Stimulated activated naive CD8-positive, alpha-beta T cell treated with anti-CD3 and anti-CD28 coated beads, Interleukin-15, Interleukin-2, amounts not matched to agents 100 ng/mL and 50 ng/mL, for 24 hours (primary cell): Measurements from ENCODE around the gene ARNT2.

Experiments used
- H3K27ac Mint-ChIP-seq: one replicate; pipeline ENCODE4 v1.8.0; 2021; ENCODE audit warnings: mild to moderate bottlenecking, mixed read lengths
- H3K27me3 Mint-ChIP-seq: one replicate; pipeline ENCODE4 v1.8.0; 2021; ENCODE audit warnings: mixed read lengths
- H3K36me3 Mint-ChIP-seq: one replicate; pipeline ENCODE4 v1.8.0; 2021; ENCODE audit warnings: low read depth, mixed read lengths
- H3K4me1 Mint-ChIP-seq: one replicate; pipeline ENCODE4 v1.8.0; 2021; ENCODE audit warnings: low read depth, mixed read lengths
- H3K4me3 Mint-ChIP-seq: one replicate; pipeline ENCODE4 v1.8.0; 2021; ENCODE audit warnings: mild to moderate bottlenecking, mixed read lengths
- H3K9me3 Mint-ChIP-seq: one replicate; pipeline ENCODE4 v1.8.0; 2021; ENCODE audit warnings: mixed read lengths

Gene ARNT2

DNA sequence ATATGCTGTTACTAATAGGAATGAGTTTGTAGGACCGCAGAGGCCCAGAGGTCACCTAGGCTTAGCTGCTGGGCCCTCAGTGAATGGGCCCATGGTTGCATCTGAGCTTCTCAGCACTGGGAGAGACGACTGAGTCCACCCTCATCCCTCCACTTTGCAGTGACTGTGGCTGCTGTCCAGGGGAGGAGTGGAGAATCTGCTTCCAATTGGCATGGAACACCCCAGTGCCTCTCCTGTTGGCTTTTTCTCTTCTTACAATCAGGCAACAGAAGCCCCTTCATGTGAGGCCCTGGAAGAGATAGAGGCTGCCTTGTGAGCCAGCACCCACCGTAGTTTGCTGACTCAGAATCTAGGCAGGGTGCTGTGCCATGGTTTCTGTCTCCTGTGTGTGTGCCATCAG is 55.6 kb downstream of the ARNT2 start:
- H3K4me1 Mint-ChIP-seq: no peaks in the 10 kb centered on the region
- no peak overlapping the region for H3K27ac Mint-ChIP-seq
- no peaks in the 10 kb centered on the region for H3K36me3 Mint-ChIP-seq
- peaks cover 5% of the 10 kb centered on the region for H3K27me3 Mint-ChIP-seq
- H3K9me3 Mint-ChIP-seq: no peaks in the 10 kb centered on the region
- H3K4me3 Mint-ChIP-seq: no peak overlapping the region

DNA sequence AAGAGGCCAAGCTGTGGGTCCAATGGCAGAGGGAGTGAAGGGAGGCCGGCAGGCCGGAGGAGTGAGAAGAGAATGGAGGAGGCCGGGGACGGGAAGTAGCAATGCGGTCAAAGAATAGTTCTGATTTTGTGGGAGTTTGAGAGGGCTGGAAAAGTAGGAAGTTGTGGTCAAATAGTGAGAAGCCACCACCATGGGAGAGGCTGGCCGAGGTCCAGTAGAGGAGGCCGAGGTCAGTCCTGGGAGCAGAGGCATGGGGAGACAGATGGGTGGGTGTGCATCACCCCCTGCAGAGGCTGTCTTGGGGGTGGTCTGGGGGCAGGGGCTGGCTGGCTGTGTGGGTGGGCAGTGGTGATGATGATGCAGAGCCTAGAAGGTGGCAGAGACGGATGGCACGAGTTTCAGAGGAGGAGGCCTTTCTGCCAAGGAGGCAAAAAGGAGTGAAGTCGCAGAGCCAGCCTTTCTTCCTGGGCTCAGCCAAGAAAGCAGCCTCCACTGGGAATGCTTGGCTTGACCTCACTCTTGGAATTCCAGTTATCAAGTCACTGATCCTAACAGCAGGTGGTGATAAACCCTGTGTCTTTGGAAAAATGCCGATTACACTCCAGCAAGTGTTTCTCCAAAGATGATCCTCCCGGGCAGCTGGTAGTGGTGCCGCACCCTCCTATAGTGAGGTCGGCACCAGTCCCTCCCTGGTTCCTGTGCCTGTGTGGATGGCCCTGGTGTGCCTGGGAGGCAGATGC is 57.3 kb downstream of the ARNT2 start:
- no peaks in the 10 kb centered on the region for H3K27me3 Mint-ChIP-seq
- no peak overlapping the region for H3K4me3 Mint-ChIP-seq
- H3K4me1 Mint-ChIP-seq: no peaks in the 10 kb centered on the region
- no peaks in the 10 kb centered on the region for H3K36me3 Mint-ChIP-seq
- H3K27ac Mint-ChIP-seq: no peak overlapping the region
- no peaks in the 10 kb centered on the region for H3K9me3 Mint-ChIP-seq

DNA sequence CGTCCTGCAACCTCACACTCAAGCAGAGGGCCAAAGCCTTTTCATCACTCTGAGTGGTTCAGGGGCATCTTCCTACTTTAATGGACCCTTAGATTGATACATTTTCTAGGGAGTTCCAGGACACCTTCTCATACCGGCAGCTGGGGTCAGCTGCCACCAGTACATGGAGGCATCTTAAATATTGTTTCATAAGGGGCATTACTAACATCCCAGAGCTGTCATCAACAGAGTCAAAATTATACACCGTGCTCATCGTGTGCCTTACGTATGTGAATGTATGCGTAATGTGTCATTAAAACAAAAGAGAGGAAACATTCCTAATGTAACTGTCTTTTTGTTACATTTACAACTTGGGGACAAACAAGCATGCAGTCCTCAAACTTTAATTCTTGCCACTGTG is 57.9 kb downstream of the ARNT2 start:
- Mint-ChIP-seq H3K4me1 (no peaks in the 10 kb centered on the region), H3K4me3 (no peak overlapping the region), H3K9me3 (no peaks in the 10 kb centered on the region), H3K27ac (no peak overlapping the region), H3K27me3 (peaks cover 3% of the 10 kb centered on the region), H3K36me3 (no peaks in the 10 kb centered on the region)

DNA sequence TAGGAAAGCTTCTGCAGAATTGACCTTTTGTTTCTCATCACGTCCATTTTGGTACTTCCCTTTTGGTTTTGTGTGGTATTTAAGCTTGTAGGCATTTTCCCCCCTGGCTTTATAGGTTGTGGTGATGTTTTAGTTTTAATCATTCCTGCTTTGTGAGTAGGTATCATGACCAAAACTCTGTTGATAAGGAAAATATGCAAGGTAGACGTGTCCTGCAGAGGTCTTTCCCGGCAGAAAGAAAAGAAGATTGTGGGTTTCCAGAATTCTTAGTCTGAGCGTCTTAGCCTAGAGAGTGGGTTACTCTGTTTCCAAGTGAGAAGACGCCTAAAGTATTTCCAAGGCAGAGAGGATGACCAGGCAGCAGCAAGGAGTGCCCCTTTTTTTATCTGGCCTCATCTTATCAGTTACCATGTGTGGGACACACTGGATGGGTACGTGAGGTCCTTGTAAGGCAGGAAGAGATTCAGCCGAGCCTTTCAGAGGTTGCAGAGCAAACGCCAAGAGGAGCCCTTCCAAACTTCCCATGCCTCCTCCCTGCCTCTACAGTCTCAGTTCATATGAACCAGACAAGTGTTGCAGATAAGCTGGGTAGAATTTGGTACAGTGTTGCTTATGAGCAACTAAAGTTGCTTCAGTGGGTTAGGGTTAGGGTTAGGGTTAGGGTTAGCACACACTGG is 58.8 kb downstream of the ARNT2 start:
- H3K36me3 Mint-ChIP-seq: no peaks in the 10 kb centered on the region
- H3K4me3 Mint-ChIP-seq: no peak overlapping the region
- no peaks in the 10 kb centered on the region for H3K4me1 Mint-ChIP-seq

DNA sequence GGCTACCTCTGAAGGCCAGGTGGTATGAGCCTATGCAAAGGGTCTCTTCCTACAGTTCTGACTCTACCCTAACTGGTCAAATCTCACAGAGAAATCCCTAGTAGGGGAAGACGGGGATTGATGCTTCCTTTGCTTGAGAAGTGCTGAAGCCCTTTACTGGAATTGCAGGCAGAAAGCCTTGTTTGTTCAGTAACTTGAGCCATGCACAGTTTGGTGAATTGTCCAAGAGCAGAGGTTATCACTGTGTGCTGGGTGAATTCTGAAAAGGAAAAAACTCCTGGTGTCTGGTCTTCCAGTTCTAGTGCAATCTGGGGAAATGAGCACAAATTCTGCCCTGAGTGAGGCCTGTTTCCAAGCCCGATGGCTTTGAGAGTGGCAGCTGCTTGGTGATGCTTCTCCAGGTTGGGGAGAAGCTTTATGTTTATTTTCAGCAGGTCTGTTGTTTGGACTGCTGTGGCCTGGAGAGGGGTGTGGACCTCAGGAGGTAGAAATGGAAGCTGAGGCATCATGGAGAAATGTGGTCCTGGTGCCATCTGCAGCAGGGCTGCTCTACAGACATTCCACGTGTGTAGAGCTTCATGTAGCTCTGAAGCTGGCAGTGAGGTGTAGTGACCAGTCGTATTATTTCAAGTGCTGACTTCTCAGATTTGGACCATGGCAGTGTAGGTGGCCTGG is 60.9 kb downstream of the ARNT2 start:
- Mint-ChIP-seq H3K4me1 (no peaks in the 10 kb centered on the region), H3K27me3 (peaks cover 7% of the 10 kb centered on the region), H3K4me3 (no peak overlapping the region), H3K36me3 (no peaks in the 10 kb centered on the region), H3K27ac (no peak overlapping the region), H3K9me3 (no peaks in the 10 kb centered on the region)

More for the DNA sequence above, 58.8 kb downstream of the ARNT2 start:
- Mint-ChIP-seq H3K27ac (no peak overlapping the region), H3K27me3 (peaks cover 4% of the 10 kb centered on the region), H3K9me3 (no peaks in the 10 kb centered on the region)

DNA sequence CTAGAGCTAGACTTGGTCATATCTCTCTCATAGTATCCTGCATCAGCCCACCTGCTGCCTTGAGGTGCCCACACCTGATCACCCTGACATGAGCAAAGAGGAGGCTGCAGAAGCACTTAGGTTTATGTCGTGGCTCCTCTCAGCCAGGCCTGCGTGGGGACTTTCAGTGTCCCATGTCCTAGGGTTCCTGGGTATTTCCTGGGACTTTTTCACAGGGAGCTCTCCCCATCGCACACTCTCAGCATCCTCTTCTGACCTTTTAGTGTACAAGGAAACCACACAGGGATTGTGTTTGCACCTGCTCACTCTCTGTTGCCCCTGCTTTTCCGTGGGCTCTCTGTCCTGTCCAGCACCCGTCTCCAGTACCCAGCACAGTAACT is 61.4 kb downstream of the ARNT2 start:
- peaks cover 12% of the 10 kb centered on the region for H3K27me3 Mint-ChIP-seq
- no peaks in the 10 kb centered on the region for H3K4me1 Mint-ChIP-seq
- H3K27ac Mint-ChIP-seq: no peak overlapping the region
- H3K9me3 Mint-ChIP-seq: no peaks in the 10 kb centered on the region
- no peaks in the 10 kb centered on the region for H3K36me3 Mint-ChIP-seq
- no peak overlapping the region for H3K4me3 Mint-ChIP-seq

DNA sequence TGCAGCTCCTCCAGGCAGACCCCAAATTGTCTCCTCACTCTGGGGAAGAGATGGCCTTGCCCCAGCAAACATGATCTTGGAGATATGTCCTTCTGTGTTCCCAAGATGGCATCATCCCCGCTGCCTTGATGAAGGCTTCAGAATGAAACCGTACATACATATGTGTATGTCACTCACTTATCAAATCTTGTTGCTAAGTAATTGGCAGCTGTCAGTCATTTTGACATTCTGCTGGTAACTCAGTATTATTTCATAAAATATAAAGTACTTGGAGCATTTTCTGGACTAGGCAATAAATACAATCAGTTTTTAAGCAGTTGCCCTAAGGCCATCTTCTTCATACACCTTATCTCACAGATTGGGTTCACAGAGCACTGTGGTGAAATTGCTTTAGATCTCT is 62.4 kb downstream of the ARNT2 start:
- Mint-ChIP-seq H3K36me3 (no peaks in the 10 kb centered on the region), H3K9me3 (no peaks in the 10 kb centered on the region), H3K27ac (no peak overlapping the region), H3K4me3 (no peak overlapping the region), H3K4me1 (no peaks in the 10 kb centered on the region), H3K27me3 (peaks cover 19% of the 10 kb centered on the region)

DNA sequence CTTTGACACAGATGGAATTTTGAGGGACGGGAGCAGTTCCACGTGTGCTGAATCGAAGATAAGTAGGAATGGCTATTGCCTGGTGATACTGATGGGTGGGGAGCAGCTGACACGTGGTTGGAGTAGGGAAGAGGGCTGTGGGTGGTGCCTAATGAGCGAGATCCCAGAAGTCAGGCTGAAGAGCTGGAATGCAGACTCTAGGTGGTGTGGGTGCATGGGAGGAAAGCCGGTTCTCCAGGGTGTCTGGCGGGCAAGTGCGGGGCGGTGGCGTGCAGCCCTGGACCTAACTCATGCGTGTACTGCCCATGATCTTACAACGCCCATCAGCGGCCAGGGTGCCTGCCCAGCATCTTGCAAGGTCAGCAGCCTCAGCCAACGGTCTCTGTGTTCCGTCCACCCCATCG is 63.1 kb downstream of the ARNT2 start:
- no peaks in the 10 kb centered on the region for H3K9me3 Mint-ChIP-seq
- H3K36me3 Mint-ChIP-seq: no peaks in the 10 kb centered on the region
- peaks cover 25% of the 10 kb centered on the region for H3K27me3 Mint-ChIP-seq
- H3K4me3 Mint-ChIP-seq: no peak overlapping the region
- no peak overlapping the region for H3K27ac Mint-ChIP-seq
- H3K4me1 Mint-ChIP-seq: no peaks in the 10 kb centered on the region

DNA sequence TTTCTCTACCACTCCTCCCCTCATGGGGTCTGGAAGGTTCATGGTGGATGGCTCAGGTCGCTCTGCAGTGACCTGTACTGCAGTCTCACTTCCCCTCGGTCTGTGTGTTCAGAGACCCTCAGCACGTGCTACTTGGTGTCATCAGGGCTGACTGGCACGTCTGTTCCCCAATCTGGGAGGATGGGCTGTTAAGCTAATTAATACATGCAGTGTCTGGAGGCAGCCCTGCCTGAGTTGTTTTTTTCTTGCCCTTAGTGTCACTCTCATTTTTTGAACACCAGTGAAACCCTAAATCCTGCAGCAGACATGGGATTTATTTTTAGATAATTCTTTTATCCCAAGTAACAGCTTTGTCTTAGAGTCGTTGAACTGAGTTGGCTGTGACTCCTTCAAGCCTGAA is 64.6 kb downstream of the ARNT2 start:
- Mint-ChIP-seq H3K4me1 (no peaks in the 10 kb centered on the region), H3K4me3 (no peak overlapping the region), H3K27me3 (peaks cover 37% of the 10 kb centered on the region), H3K36me3 (no peaks in the 10 kb centered on the region), H3K9me3 (no peaks in the 10 kb centered on the region), H3K27ac (no peak overlapping the region)

DNA sequence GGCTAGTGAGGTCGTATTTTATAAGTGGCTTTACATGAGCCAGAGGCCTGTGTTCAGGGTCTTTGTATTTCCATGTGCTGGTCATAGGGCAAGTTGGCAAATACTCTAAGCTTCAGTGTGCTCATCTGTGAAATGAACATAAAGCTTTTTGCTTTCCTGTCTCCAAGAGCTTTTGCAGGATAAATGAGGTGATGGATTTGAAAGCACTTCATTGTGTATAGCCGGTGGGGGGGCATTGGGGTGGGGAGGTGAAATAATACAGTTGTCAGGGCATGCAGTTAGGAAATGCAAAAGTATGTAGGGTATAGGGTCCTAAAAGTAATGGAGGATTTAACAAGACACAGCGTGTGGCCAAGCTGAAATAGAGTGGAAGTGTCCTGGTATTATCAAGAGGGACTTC is 67.7 kb downstream of the ARNT2 start:
- Mint-ChIP-seq H3K9me3 (peaks cover 6% of the 10 kb centered on the region), H3K27ac (no peak overlapping the region), H3K27me3 (peaks cover 42% of the 10 kb centered on the region), H3K4me3 (no peak overlapping the region), H3K36me3 (no peaks in the 10 kb centered on the region), H3K4me1 (no peaks in the 10 kb centered on the region)

DNA sequence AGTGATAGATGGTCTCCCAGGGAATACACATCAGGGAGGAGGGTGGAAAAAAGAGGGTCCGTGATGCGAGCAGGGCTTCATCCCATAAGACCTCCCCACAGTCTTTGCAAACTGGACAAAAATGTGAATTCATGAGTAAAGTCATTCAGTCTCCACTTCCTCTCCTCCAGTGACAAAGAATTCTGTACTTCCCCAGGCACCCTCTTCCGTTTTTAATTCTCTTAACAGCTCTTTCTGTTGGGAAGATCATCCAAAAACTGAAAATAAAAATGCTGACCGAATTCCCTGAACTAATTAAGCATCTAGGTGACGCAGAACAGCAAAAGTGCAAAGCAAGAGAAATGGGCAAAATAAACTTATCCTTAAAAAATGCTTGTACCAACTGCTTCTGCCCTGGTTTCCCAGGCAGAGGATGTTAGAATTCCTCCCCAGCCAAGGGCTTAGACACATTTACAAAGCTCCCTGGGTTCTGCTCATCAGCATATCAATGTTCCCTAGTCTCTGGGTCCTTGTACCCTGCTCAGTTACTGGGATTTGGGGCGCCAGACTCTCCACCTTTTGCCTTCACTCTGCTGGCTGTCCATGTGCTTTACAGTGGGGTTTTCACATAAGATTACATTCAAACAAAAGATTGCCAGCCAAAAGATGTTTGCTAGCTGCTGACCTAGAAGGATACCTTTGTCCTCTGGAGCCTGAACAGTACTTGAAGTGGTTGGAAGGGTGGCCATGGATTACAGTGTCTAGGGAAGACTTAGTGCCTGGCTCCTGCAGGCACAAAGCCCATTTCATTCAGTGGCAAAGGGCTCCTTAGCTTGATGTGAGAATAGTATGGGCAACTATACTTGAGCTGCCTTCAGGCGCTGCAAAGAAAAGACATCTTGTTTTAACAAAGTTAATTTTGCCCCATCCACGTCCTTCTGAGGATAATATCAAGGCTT is 69.4 kb downstream of the ARNT2 start:
- Mint-ChIP-seq H3K4me1 (no peaks in the 10 kb centered on the region), H3K27me3 (peaks cover 39% of the 10 kb centered on the region), H3K27ac (no peak overlapping the region), H3K9me3 (peaks cover 6% of the 10 kb centered on the region), H3K4me3 (no peak overlapping the region), H3K36me3 (no peaks in the 10 kb centered on the region)

DNA sequence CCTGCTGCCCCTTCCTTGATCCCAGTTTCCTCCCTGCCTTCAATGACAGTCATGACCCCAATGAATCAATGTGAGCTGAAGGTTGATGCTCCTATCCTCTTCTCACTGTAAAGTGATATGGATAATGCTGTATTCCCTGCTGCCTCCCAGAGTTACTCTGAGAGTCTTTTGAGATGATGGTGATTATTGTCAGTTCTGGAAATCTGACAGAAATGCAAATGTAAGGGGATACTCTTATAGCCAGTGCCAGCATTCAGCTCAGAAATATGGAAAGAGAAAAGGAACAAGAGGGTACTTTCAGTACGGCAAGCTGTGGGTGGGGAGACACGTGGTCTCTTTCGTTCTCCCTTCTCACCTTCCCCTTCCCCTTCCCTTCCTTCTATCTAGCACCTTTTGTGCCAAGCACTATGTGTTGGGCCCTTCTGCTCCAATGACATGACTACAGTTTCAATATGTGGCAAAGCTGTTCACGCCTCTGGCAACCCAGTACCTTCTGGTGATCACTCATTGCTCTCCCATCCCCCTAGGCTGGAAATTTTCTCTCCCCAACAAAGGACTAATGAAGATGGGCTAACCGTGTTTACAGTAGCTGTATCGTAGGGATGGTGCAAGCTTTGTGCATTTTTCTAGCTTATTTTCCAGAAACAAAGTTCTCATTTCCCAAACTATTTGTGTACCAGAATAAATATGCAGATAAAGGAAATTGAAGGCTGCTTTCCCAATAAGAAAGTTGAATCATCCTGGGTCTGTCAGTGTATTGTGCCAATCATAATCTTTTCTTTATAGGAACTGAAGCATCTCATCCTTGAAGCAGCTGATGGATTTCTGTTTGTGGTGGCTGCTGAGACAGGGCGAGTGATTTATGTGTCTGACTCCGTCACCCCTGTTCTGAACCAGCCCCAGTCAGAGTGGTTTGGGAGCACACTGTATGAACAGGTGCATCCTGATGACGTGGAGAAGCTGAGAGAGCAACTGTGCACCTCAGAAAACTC is 70.3 kb downstream of the ARNT2 start:
- H3K9me3 Mint-ChIP-seq: peaks cover 6% of the 10 kb centered on the region
- no peaks in the 10 kb centered on the region for H3K36me3 Mint-ChIP-seq
- H3K4me1 Mint-ChIP-seq: no peaks in the 10 kb centered on the region
- peaks cover 39% of the 10 kb centered on the region for H3K27me3 Mint-ChIP-seq
- no peak overlapping the region for H3K4me3 Mint-ChIP-seq
- no peak overlapping the region for H3K27ac Mint-ChIP-seq

DNA sequence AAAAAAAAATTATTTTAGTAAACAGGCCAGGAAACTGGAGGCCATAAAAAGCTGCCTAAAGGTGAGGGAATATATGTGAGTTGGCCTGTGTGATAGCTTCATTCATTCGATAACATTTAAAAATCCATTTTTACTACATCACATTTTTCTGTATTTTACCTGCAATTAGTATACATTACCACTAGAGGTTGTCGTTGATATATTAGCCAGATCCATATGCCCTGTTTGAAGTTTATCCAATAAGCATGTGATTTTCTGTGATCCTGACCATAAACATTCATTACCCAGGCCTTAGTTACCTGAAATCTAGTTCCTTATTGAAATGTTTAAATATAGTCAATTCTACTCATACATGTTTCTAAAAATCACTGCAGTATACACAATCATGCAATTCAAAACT is 71.4 kb downstream of the ARNT2 start:
- Mint-ChIP-seq H3K27ac (no peak overlapping the region), H3K36me3 (no peaks in the 10 kb centered on the region), H3K27me3 (peaks cover 31% of the 10 kb centered on the region), H3K4me1 (no peaks in the 10 kb centered on the region), H3K4me3 (no peak overlapping the region), H3K9me3 (peaks cover 6% of the 10 kb centered on the region)

DNA sequence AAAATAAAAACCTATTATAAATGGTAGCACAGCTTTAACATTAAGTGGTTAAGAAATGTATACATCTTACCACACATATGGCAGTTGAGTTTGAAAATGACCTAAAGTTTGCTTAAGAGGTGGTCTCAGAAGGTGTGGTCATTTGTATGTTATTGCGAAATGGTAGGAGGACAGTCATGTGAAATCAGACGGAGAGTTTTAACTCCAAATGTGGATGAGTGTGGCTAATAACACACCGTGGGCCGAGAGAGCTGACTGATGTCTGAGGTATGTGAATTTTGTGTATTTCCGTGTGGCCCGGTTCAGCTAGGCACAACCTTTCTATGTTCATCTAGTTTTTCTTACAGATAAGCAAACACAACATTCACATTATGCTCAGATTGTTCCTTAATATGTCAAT is 71.9 kb downstream of the ARNT2 start:
- no peak overlapping the region for H3K4me3 Mint-ChIP-seq
- peaks cover 30% of the 10 kb centered on the region for H3K27me3 Mint-ChIP-seq
- H3K9me3 Mint-ChIP-seq: peaks cover 6% of the 10 kb centered on the region
- H3K4me1 Mint-ChIP-seq: no peaks in the 10 kb centered on the region
- no peaks in the 10 kb centered on the region for H3K36me3 Mint-ChIP-seq
- H3K27ac Mint-ChIP-seq: no peak overlapping the region
